Mesendoderm (in vitro differentiated cells): ENCODE results near the gene CDK19.
A peak's percentile ranks its signal among the peaks of the same experiment; 100 is the strongest.

Experiments used
- DNase-seq: peaks from one replicate; pipeline ENCODE4 v3.0.0; 2013
- H2AK5ac ChIP-seq: 2 replicates; pipeline ENCODE4 v1.6.1; 2013; ENCODE audit warnings: low read length, inconsistent platforms
- H2BK120ac ChIP-seq: 2 replicates; pipeline ENCODE4 v1.6.1; 2013; ENCODE audit warnings: low read depth, mild to moderate bottlenecking, low read length, moderate library complexity, mixed read lengths
- H2BK15ac ChIP-seq: replicated peaks from 2 replicates; pipeline ENCODE4 v1.6.1; 2013; ENCODE audit warnings: low read depth, mild to moderate bottlenecking, moderate library complexity
- H2BK5ac ChIP-seq: 2 replicates; pipeline ENCODE4 v1.6.1; 2013; ENCODE audit warnings: low read length, inconsistent platforms
- H3K18ac ChIP-seq: 2 replicates; pipeline ENCODE4 v1.6.1; 2013; ENCODE audit warnings: mild to moderate bottlenecking, low read length, mixed read lengths
- H3K23ac ChIP-seq: one replicate; pipeline ENCODE4 v1.6.1; 2013; ENCODE audit warnings: low read length
- H3K27ac ChIP-seq: 2 replicates; pipeline ENCODE4 v1.5.1; 2013; ENCODE audit warnings: low read depth, mild to moderate bottlenecking, inconsistent platforms, low read length, moderate library complexity
- H3K27me3 ChIP-seq: 2 replicates; pipeline ENCODE4 v1.6.1; 2013; ENCODE audit warnings: low read length, control low read depth, mild to moderate bottlenecking, inconsistent platforms; ENCODE audit not compliant: insufficient read depth, poor library complexity
- H3K36me3 ChIP-seq: 2 replicates; pipeline ENCODE4 v1.6.1; 2013; ENCODE audit warnings: low read length, inconsistent platforms; ENCODE audit not compliant: control insufficient read depth, insufficient read depth
- H3K4ac ChIP-seq: one replicate; pipeline ENCODE4 v1.6.1; 2013; ENCODE audit warnings: low read depth, mild to moderate bottlenecking, low read length, moderate library complexity
- H3K4me1 ChIP-seq: 2 replicates; pipeline ENCODE4 v1.6.1; 2013; ENCODE audit warnings: low read depth, low read length, inconsistent platforms; ENCODE audit not compliant: control insufficient read depth
- H3K4me2 ChIP-seq: 2 replicates; pipeline ENCODE4 v1.6.1; 2013; ENCODE audit warnings: low read length
- H3K4me3 ChIP-seq: 2 replicates; pipeline ENCODE4 v1.5.1; 2013; ENCODE audit warnings: mild to moderate bottlenecking, low read length
- H3K56ac ChIP-seq: one replicate; pipeline ENCODE4 v1.6.1; 2013; ENCODE audit warnings: low read length
- H3K79me1 ChIP-seq: 2 replicates; pipeline ENCODE4 v1.6.1; 2013; ENCODE audit warnings: low read length, inconsistent platforms
- H3K79me2 ChIP-seq: 2 replicates; pipeline ENCODE4 v1.6.1; 2013; ENCODE audit warnings: mild to moderate bottlenecking, low read length; ENCODE audit not compliant: control insufficient read depth, insufficient read depth
- H3K9ac ChIP-seq: 2 replicates; pipeline ENCODE4 v1.6.1; 2013; ENCODE audit warnings: low read length, inconsistent platforms
- H4K5ac ChIP-seq: one replicate; pipeline ENCODE4 v1.6.1; 2013; ENCODE audit warnings: low read length
- H4K8ac ChIP-seq: one replicate; pipeline ENCODE4 v1.6.1; 2013; ENCODE audit warnings: low read depth, mild to moderate bottlenecking, control low read depth, low read length, moderate library complexity
- WGBS: extraction: QIAGEN DNeasy Blood & Tissue Kit; methylation state at CpG from one replicate; pipeline ENCODE4 v1.1.7; 2013; ENCODE audit warnings: low lambda C conversion rate, missing lambda C conversion rate; ENCODE audit not compliant: insufficient coverage; ENCODE audit errors: extremely low coverage; 5-methylcytosine and 5-hydroxymethylcytosine counted together

Gene CDK19

GRCh38 chr6:110833831-110834230, 18.6 kb upstream of the CDK19 start:
- H2BK5ac ChIP-seq, result no peak overlapping the region
- H3K56ac ChIP-seq, result no peak overlapping the region
- no peak overlapping the region for H3K27ac ChIP-seq
- H3K4me1 ChIP-seq, result no peaks in the 10 kb centered on the region
- DNase-seq, result no peak
- H4K8ac ChIP-seq, result no peak overlapping the region
- no peaks in the 10 kb centered on the region for H3K27me3 ChIP-seq
- H3K79me1 ChIP-seq, result no peaks in the 10 kb centered on the region
- no peak overlapping the region for H2AK5ac ChIP-seq
- WGBS, result 100% methylated on average over 3 of the region's 6 CpGs
- no peak overlapping the region for H2BK120ac ChIP-seq
- no peak overlapping the region for H3K4ac ChIP-seq
- no peak overlapping the region for H3K9ac ChIP-seq
- H3K23ac ChIP-seq, result no peak overlapping the region
- H3K36me3 ChIP-seq, result no peaks in the 10 kb centered on the region
- no peak overlapping the region for H2BK15ac ChIP-seq
- H4K5ac ChIP-seq, result no peak overlapping the region
- no peak overlapping the region for H3K4me2 ChIP-seq
- no peak overlapping the region for H3K18ac ChIP-seq
- no peak overlapping the region for H3K4me3 ChIP-seq
- no peaks in the 10 kb centered on the region for H3K79me2 ChIP-seq

GRCh38 chr6:110831405-110831804, 16.1 kb upstream of the CDK19 start:
- Histone ChIP-seq H3K56ac (no peak overlapping the region), H2AK5ac (no peak overlapping the region), H2BK15ac (no peak overlapping the region), H2BK120ac (no peak overlapping the region), H3K4ac (no peak overlapping the region), H3K27me3 (no peaks in the 10 kb centered on the region), H3K36me3 (no peaks in the 10 kb centered on the region), H3K4me3 (no peak overlapping the region), H3K18ac (no peak overlapping the region), H3K79me1 (no peaks in the 10 kb centered on the region), H3K9ac (no peak overlapping the region), H3K27ac (no peak overlapping the region), H4K8ac (no peak overlapping the region), H4K5ac (no peak overlapping the region), H3K4me1 (no peaks in the 10 kb centered on the region), H2BK5ac (no peak overlapping the region), H3K23ac (no peak overlapping the region), H3K79me2 (no peaks in the 10 kb centered on the region), H3K4me2 (no peak overlapping the region)
- WGBS, result no CpG with 5 or more reads among the region's 6 CpGs
- DNase-seq, result no peak

- no peak for DNase-seq
- Histone ChIP-seq H3K36me3 (no peaks in the 10 kb centered on the region), H3K18ac (no peak overlapping the region), H2BK5ac (no peak overlapping the region), H3K4me1 (no peaks in the 10 kb centered on the region), H3K4ac (no peak overlapping the region), H3K79me1 (no peaks in the 10 kb centered on the region), H3K9ac (no peak overlapping the region), H4K5ac (no peak overlapping the region), H3K27ac (no peak overlapping the region), H3K79me2 (no peaks in the 10 kb centered on the region), H3K4me3 (no peak overlapping the region), H3K27me3 (no peaks in the 10 kb centered on the region), H3K23ac (no peak overlapping the region), H4K8ac (no peak overlapping the region), H3K4me2 (no peak overlapping the region), H2AK5ac (no peak overlapping the region), H3K56ac (no peak overlapping the region), H2BK15ac (no peak overlapping the region), H2BK120ac (no peak overlapping the region)
- no CpG with 5 or more reads among the region's 1 CpG for WGBS
Measured at GRCh38 chr6:110828396-110828795, 13.1 kb upstream of the CDK19 start.

- Histone ChIP-seq H3K56ac (no peak overlapping the region), H4K5ac (no peak overlapping the region), H3K18ac (no peak overlapping the region), H2AK5ac (no peak overlapping the region), H3K79me1 (no peaks in the 10 kb centered on the region), H2BK120ac (no peak overlapping the region), H3K4me2 (no peak overlapping the region), H3K79me2 (no peaks in the 10 kb centered on the region), H3K27ac (no peak overlapping the region), H2BK15ac (no peak overlapping the region), H3K23ac (no peak overlapping the region), H2BK5ac (no peak overlapping the region), H3K4me1 (no peaks in the 10 kb centered on the region), H3K9ac (no peak overlapping the region), H4K8ac (no peak overlapping the region), H3K36me3 (no peaks in the 10 kb centered on the region), H3K27me3 (no peaks in the 10 kb centered on the region), H3K4me3 (no peak overlapping the region), H3K4ac (no peak overlapping the region)
- no CpG with 5 or more reads among the region's 9 CpGs for WGBS
- DNase-seq, result peak; percentile 4
Measured at GRCh38 chr6:110826236-110827129, 11.2 kb upstream of the CDK19 start.

GRCh38 chr6:110823146-110823545, 7.9 kb upstream of the CDK19 start:
- Histone ChIP-seq H4K8ac (no peak overlapping the region), H3K4ac (no peak overlapping the region), H4K5ac (no peak overlapping the region), H3K56ac (no peak overlapping the region), H2BK5ac (no peak overlapping the region), H3K79me2 (no peaks in the 10 kb centered on the region), H3K23ac (no peak overlapping the region), H3K27me3 (no peaks in the 10 kb centered on the region), H3K4me1 (no peaks in the 10 kb centered on the region), H3K27ac (no peak overlapping the region), H3K9ac (no peak overlapping the region), H3K18ac (no peak overlapping the region), H3K79me1 (no peaks in the 10 kb centered on the region), H2BK120ac (no peak overlapping the region), H3K36me3 (no peaks in the 10 kb centered on the region), H2BK15ac (no peak overlapping the region), H3K4me2 (no peak overlapping the region), H2AK5ac (no peak overlapping the region), H3K4me3 (no peak overlapping the region)
- peak; percentile 6 for DNase-seq
- WGBS, result no CpG with 5 or more reads among the region's 2 CpGs

- Histone ChIP-seq H3K79me2 (no peaks in the 10 kb centered on the region), H2BK120ac (no peak overlapping the region), H3K4me3 (no peak overlapping the region)
Measured at GRCh38 chr6:110822249-110822648, 7.0 kb upstream of the CDK19 start.

More at GRCh38 chr6:110822249-110822648, 7.0 kb upstream of the CDK19 start:
- H4K8ac ChIP-seq, result no peak overlapping the region
- no peak overlapping the region for H3K23ac ChIP-seq
- H2AK5ac ChIP-seq, result no peak overlapping the region
- H3K4ac ChIP-seq, result no peak overlapping the region
- H4K5ac ChIP-seq, result no peak overlapping the region
- no peak overlapping the region for H3K4me2 ChIP-seq
- no peak overlapping the region for H3K18ac ChIP-seq
- H2BK15ac ChIP-seq, result no peak overlapping the region
- H3K36me3 ChIP-seq, result no peaks in the 10 kb centered on the region
- H3K27ac ChIP-seq, result no peak overlapping the region
- H3K4me1 ChIP-seq, result no peaks in the 10 kb centered on the region
- no peak overlapping the region for H3K56ac ChIP-seq
- no peak overlapping the region for H2BK5ac ChIP-seq
- H3K27me3 ChIP-seq, result no peaks in the 10 kb centered on the region
- H3K79me1 ChIP-seq, result no peaks in the 10 kb centered on the region
- DNase-seq, result no peak
- no peak overlapping the region for H3K9ac ChIP-seq
